Measurements from ENCODE around the gene MYO16.

GRCh38 chr13:109126178-109126577 lies 496.8 kb downstream of the MYO16 start:
- TF ChIP-seq ZNF274 (IDR thresholded peaks at IDR 0.05; ENCODE audit: low read depth, low read length) (no peak), YY1 (IDR thresholded peaks at IDR 0.05; ENCODE audit: insufficient read depth, insufficient read length) (no peak), SUZ12 (IDR thresholded peaks at IDR 0.05; ENCODE audit: extremely low read depth, insufficient read depth, insufficient read length) (no peak)
